GM19467 (cell line): Measurements from ENCODE around the gene RPL41.
A peak's percentile ranks its signal among the peaks of the same experiment; 100 is the strongest.
"Not testable (repeated sequence)": the region's sequence is repeated elsewhere in the genome, so short reads cannot be mapped to it uniquely, and the experiment has no call there.

Experiments used
- ATAC-seq: cut with Tn5 transposase; IDR thresholded peaks from one replicate; pipeline ENCODE4 v1.9.1; 2021; ENCODE audit warnings: mild to moderate bottlenecking, moderate library complexity; ENCODE audit not compliant: unreplicated experiment

Gene RPL41

GRCh38 chr12:56153678-56154065 lies 37.2 kb downstream of the RPL41 start:
- ATAC-seq: no peak

GRCh38 chr12:56154246-56154771 lies 37.9 kb downstream of the RPL41 start:
- ATAC-seq: no peak

GRCh38 chr12:56154818-56155217 lies 38.4 kb downstream of the RPL41 start:
- no peak for ATAC-seq

GRCh38 chr12:56155256-56155845 lies 38.9 kb downstream of the RPL41 start:
- ATAC-seq: no peak

GRCh38 chr12:56156464-56157200 lies 40.2 kb downstream of the RPL41 start:
- not testable (repeated sequence) for ATAC-seq

- peak; percentile 22 for ATAC-seq
These were observed 41.0 kb downstream of the RPL41 start for GRCh38 chr12:56157201-56158028.

GRCh38 chr12:56158029-56158925 lies 41.8 kb downstream of the RPL41 start, which contains the start of gene MYL6:
Gene MYL6, plus strand, starts transcription at chr12:56158359. Its CDS starts 43 bp downstream, at chr12:56158402.
- ATAC-seq: peak; percentile 71

GRCh38 chr12:56158926-56159461 lies 42.6 kb downstream of the RPL41 start:
- ATAC-seq: no peak

GRCh38 chr12:56159482-56160192 lies 43.2 kb downstream of the RPL41 start:
- no peak for ATAC-seq

- no peak for ATAC-seq
These were observed 43.8 kb downstream of the RPL41 start for GRCh38 chr12:56160193-56160763.

- no peak for ATAC-seq
These were observed 44.7 kb downstream of the RPL41 start for GRCh38 chr12:56160894-56161689.

GRCh38 chr12:56161690-56162351 lies 45.4 kb downstream of the RPL41 start:
- no peak for ATAC-seq

GRCh38 chr12:56162468-56163290 lies 46.2 kb downstream of the RPL41 start:
- ATAC-seq: no peak

GRCh38 chr12:56163533-56164344 lies 47.3 kb downstream of the RPL41 start:
- ATAC-seq: no peak

GRCh38 chr12:56164345-56164729 lies 47.9 kb downstream of the RPL41 start:
- ATAC-seq: no peak

GRCh38 chr12:56165369-56165768 lies 48.9 kb downstream of the RPL41 start:
- no peak for ATAC-seq
